Kidney (tissue), 14 donors: ENCODE measurements around the gene ASAP2. TPM values are rescaled to one million over a fixed set of nuclear protein-coding genes. Genes with fewer than 3 reads are reported as not detected.

Experiments
- DNase-seq, 5 donors: peaks; one replicate each; pipeline ENCODE4 v3.0.0-alpha.2; 2013 to 2020
- FAIRE-seq: peaks from 2 replicates; lab custom pipeline; 2012; peaks lifted over from hg19 to GRCh38; lab: Jason Lieb, UNC
- H3K27ac ChIP-seq, 2 donors: one replicate each; pipeline ENCODE4 v1.7.0; 2013; ENCODE audit warnings: low read depth in 2 of 2, low read length in 2 of 2, inconsistent platforms in 1 of 2
- H3K27me3 ChIP-seq: one replicate; pipeline ENCODE4 v1.7.1; 2013; ENCODE audit warnings: low read length, inconsistent platforms; ENCODE audit not compliant: control insufficient read depth, insufficient read depth
- H3K36me3 ChIP-seq, 3 donors: one replicate each; pipeline versions ENCODE4 v1.7.0 to v1.7.1; 2013; ENCODE audit warnings: low read length in 3 of 3, control low read depth in 1 of 3, inconsistent platforms in 1 of 3; ENCODE audit not compliant: insufficient read depth in 3 of 3, control insufficient read depth in 2 of 3
- H3K4me1 ChIP-seq, 3 donors: one replicate each; pipeline versions ENCODE4 v1.7.0 to v1.7.1; 2013; ENCODE audit warnings: low read length in 3 of 3, inconsistent platforms in 1 of 3, low read depth in 1 of 3; ENCODE audit not compliant: control insufficient read depth in 2 of 3, insufficient read depth in 2 of 3
- H3K4me3 ChIP-seq, 3 donors: one replicate each; pipeline versions ENCODE4 v1.7.0 to v1.8.1; 2013; ENCODE audit warnings: low read length in 3 of 3, control low read depth in 1 of 3, inconsistent platforms in 1 of 3
- H3K9ac ChIP-seq, 3 donors: one replicate each; pipeline versions ENCODE4 v1.7.0 to v1.7.1; 2013; ENCODE audit warnings: low read length in 3 of 3, control low read depth in 1 of 3, inconsistent platforms in 1 of 3
- H3K9me3 ChIP-seq, 3 donors: one replicate each; pipeline versions ENCODE4 v1.7.0 to v1.7.1; 2013; ENCODE audit warnings: low read length in 3 of 3, control low read depth in 1 of 3, inconsistent platforms in 1 of 3; ENCODE audit not compliant: control insufficient read depth in 2 of 3, insufficient read depth in 1 of 3
- CTCF ChIP-seq: IDR thresholded peaks from 3 replicates; pipeline ENCODE4 v1.5.1; 2012; ENCODE audit warnings: mild to moderate bottlenecking, moderate library complexity, borderline replicate concordance; ENCODE audit not compliant: insufficient read depth; ENCODE audit errors: extremely low read depth
- intact Hi-C: fragments of 100-400 bp; cut with DNase I; formaldehyde crosslinking; loops from one replicate; pipeline ENCODE4 v1.11.1; 2022
- polyA plus RNA-seq: library from polyadenylated mRNA; stranded (reverse); fragments of 350-450 nt; fragmentation: Illumina TruSeq; extraction: RNeasy Lipid Tissue Mini Kit (QIAGEN cat#74804); gene quantifications from one replicate; pipeline ENCODE4 v1.2.3, GENCODE V29; 2014; ENCODE audit warnings: low read depth, low replicate concordance; ENCODE audit not compliant: insufficient read depth
- total RNA-seq: library from RNA; stranded (reverse); fragmentation: NEBNext Ultra II Directional; extraction: Animal tissue kit (Norgen Biotek cat#: 25700); gene quantifications from one replicate; pipeline ENCODE4 v1.2.1, GENCODE V29; 2021
- donor health status: control.
- donor health status: control.
- donor health status: control.
- donor health status: control.
- donor health status: control.
- donor health status: DM: yes; HTN: yes; CAD: no.
- donor health status: Normal renal cell carcinoma (clear cell type).

The ASAP2 gene
- total and polyA plus RNA-seq, 2 donors from 2014 or later, result 26.2 to 54.8 TPM

GRCh38 chr2:9422321-9423099 lies 215.9 kb downstream of the ASAP2 start:
- no peak for FAIRE-seq
- Histone ChIP-seq H3K9ac (peak overlapping the region; percentile 77 to 84 (median 83)), H3K4me3 (peak overlapping the region; percentile 87 to 95 (median 89)), H3K4me1 (peaks cover 3 to 21% (median 3%) of the 10 kb centered on the region in 3 donors), H3K27me3 (no peaks in the 10 kb centered on the region), H3K36me3 (no peaks in the 10 kb centered on the region), H3K27ac (peak overlapping the region; percentile 84 to 95), H3K9me3 (no peaks in the 10 kb centered on the region)
- TF ChIP-seq CTCF, result no peak
- intact Hi-C loops, result no loop called here
- DNase-seq, result peak; percentile 29 to 86 (median 39)

GRCh38 chr2:9423100-9423921 lies 216.7 kb downstream of the ASAP2 start, which contains the start of the genes CPSF3 and ITGB1BP1:
TSS of gene CPSF3 (plus strand) at chr2:9423654. CDS start at chr2:9423774, 120 bp downstream.
TSS of gene ITGB1BP1 (minus strand) at chr2:9423528. CDS start at chr2:9418697, 4,831 bp downstream.
- Histone ChIP-seq H3K4me3 (peak within 1 kb of the TSS; percentile 88 to 95 (median 92)), H3K27me3 (no peaks in the 10 kb centered on the region), H3K9me3 (no peaks in the 10 kb centered on the region), H3K36me3 (no peaks in the 10 kb centered on the region), H3K4me1 (peaks cover 3 to 21% (median 3%) of the 10 kb centered on the region in 3 donors), H3K9ac (peak within 1 kb of the TSS; percentile 77 to 89 (median 88)), H3K27ac (peak within 1 kb of the TSS; percentile 84 to 95)
- DNase-seq (peak; percentile 98 to 100 (median 99)), FAIRE-seq (no peak)
- intact Hi-C loops, result no loop called here
- peak; percentile 3 for TF ChIP-seq CTCF

- Histone ChIP-seq H3K9me3 (no peaks in the 10 kb centered on the region), H3K27ac (peak overlapping the region; percentile 78 to 84), H3K36me3 (no peaks in the 10 kb centered on the region), H3K9ac (peak overlapping the region; percentile 66 to 89 (median 88)), H3K27me3 (no peaks in the 10 kb centered on the region), H3K4me3 (peak overlapping the region; percentile 88 to 95 (median 92)), H3K4me1 (peaks cover 3 to 21% (median 3%) of the 10 kb centered on the region in 3 donors)
- TF ChIP-seq CTCF, result no peak
- FAIRE-seq (no peak), DNase-seq (peak in 2 of 5 donors; percentile 34 to 54)
- intact Hi-C loops, result no loop called here
Measured at GRCh38 chr2:9423922-9424272, 217.3 kb downstream of the ASAP2 start.
